Measurements from ENCODE around the gene DEUP1. TPM values are rescaled to one million over a fixed set of nuclear protein-coding genes. Genes with fewer than 3 reads are reported as not detected.

The DEUP1 gene
- total RNA-seq, 1 donor from 2014 or later: 0.41 TPM

DNA sequence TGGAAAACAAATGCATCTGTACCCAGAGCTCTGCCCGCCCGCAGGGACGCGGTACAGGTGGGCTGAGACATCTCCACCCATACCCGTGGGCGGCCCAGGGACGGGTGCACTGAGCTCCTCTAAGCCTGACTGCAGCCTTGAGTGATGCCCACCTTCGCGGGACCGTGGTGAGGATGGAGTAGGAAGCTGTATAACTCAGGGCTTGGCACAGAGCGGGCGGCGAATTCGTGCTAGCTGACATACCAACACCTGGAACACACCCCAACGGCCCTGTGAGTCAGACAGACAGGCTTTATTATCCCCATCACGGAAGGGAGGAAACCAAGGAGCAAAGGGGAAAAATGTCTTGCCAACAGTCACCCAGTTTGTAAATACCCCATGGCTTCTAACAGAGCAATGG lies 150.7 kb downstream of the DEUP1 start:
- H3K27ac Mint-ChIP-seq (ENCODE audit: unreplicated experiment): no peak overlapping the region
- no peak for DNase-seq (ENCODE audit: low read depth)
- Histone ChIP-seq H2AFZ (ENCODE audit: low read depth, low read length) (no peak overlapping the region), H3K4me3 (ENCODE audit: insufficient read depth, low read depth, low read length) (no peak overlapping the region), H3K27me3 (ENCODE audit: insufficient read depth, low read length) (no peaks in the 10 kb centered on the region), H3K36me3 (ENCODE audit: insufficient read depth, low read length) (no peaks in the 10 kb centered on the region), H3K9me3 (ENCODE audit: insufficient read depth, low read depth, low read length) (no peaks in the 10 kb centered on the region), H4K20me1 (ENCODE audit: insufficient read depth, low read length) (peaks cover 24% of the 10 kb centered on the region), H3K27ac (ENCODE audit: low read depth, low read length) (no peak overlapping the region), H3K4me1 (ENCODE audit: insufficient read depth, low read length) (peaks cover 6% of the 10 kb centered on the region), H3K4me2 (ENCODE audit: low read length) (no peak overlapping the region), H3K79me2 (ENCODE audit: insufficient read depth, low read length) (no peaks in the 10 kb centered on the region), H3K9ac (ENCODE audit: low read length) (no peak overlapping the region)
- no peak for TF ChIP-seq EZH2 (IDR thresholded peaks at IDR 0.05; ENCODE audit: insufficient read depth, low read length)
- TF ChIP-seq, protein P1, sequence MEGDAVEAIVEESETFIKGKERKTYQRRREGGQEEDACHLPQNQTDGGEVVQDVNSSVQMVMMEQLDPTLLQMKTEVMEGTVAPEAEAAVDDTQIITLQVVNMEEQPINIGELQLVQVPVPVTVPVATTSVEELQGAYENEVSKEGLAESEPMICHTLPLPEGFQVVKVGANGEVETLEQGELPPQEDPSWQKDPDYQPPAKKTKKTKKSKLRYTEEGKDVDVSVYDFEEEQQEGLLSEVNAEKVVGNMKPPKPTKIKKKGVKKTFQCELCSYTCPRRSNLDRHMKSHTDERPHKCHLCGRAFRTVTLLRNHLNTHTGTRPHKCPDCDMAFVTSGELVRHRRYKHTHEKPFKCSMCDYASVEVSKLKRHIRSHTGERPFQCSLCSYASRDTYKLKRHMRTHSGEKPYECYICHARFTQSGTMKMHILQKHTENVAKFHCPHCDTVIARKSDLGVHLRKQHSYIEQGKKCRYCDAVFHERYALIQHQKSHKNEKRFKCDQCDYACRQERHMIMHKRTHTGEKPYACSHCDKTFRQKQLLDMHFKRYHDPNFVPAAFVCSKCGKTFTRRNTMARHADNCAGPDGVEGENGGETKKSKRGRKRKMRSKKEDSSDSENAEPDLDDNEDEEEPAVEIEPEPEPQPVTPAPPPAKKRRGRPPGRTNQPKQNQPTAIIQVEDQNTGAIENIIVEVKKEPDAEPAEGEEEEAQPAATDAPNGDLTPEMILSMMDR (IDR thresholded peaks at IDR 0.05; ENCODE audit: insufficient read depth, low read depth, low read length): no peak
- H3K4me1 Mint-ChIP-seq (ENCODE audit: low read depth, unreplicated experiment): peaks cover 15% of the 10 kb centered on the region
- H3K4me3 Mint-ChIP-seq (ENCODE audit: unreplicated experiment): no peak overlapping the region
- H3K9me3 Mint-ChIP-seq (ENCODE audit: unreplicated experiment): no peaks in the 10 kb centered on the region
- peaks cover 23% of the 10 kb centered on the region for H3K36me3 Mint-ChIP-seq (ENCODE audit: low read depth, unreplicated experiment)
- FAIRE-seq: no peak
- H3K27me3 Mint-ChIP-seq (ENCODE audit: low read depth, unreplicated experiment): no peaks in the 10 kb centered on the region

DNA sequence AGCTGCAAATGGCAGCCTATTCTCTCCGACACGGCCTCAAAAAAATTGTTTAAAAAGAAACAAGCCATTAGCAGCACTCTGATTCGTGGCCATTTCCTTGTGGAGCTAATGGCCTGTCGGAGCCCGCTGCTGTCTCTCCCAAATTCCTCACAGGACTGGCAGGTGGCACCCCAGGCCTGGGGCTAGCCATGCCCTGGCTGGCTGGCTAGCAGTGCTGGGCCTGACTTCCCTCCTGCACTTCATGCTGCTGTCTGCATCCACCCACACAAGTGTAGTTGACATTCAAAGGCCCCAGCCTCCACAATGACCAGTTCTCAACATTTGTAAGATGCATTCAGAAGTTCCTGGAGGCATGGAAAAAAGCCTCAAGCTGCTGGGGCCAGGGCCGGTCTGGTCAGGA lies 151.2 kb downstream of the DEUP1 start:
- H2AFZ ChIP-seq (ENCODE audit: low read depth, low read length): no peak overlapping the region
- TF ChIP-seq, protein P1 (IDR thresholded peaks at IDR 0.05; ENCODE audit: insufficient read depth, low read depth, low read length): no peak
- no peak for TF ChIP-seq EZH2 (IDR thresholded peaks at IDR 0.05; ENCODE audit: insufficient read depth, low read length)
- FAIRE-seq (no peak), DNase-seq (ENCODE audit: low read depth) (no peak)
- no peak overlapping the region for H3K4me3 ChIP-seq (ENCODE audit: insufficient read depth, low read depth, low read length)
- Mint-ChIP-seq H3K9me3 (ENCODE audit: unreplicated experiment) (no peaks in the 10 kb centered on the region), H3K36me3 (ENCODE audit: low read depth, unreplicated experiment) (peaks cover 23% of the 10 kb centered on the region), H3K27me3 (ENCODE audit: low read depth, unreplicated experiment) (no peaks in the 10 kb centered on the region), H3K4me3 (ENCODE audit: unreplicated experiment) (no peak overlapping the region), H3K4me1 (ENCODE audit: low read depth, unreplicated experiment) (peaks cover 15% of the 10 kb centered on the region), H3K27ac (ENCODE audit: unreplicated experiment) (no peak overlapping the region)
- peaks cover 27% of the 10 kb centered on the region for H4K20me1 ChIP-seq (ENCODE audit: insufficient read depth, low read length)
- H3K9ac ChIP-seq (ENCODE audit: low read length): no peak overlapping the region
- no peaks in the 10 kb centered on the region for H3K27me3 ChIP-seq (ENCODE audit: insufficient read depth, low read length)
- H3K27ac ChIP-seq (ENCODE audit: low read depth, low read length): no peak overlapping the region
- H3K4me1 ChIP-seq (ENCODE audit: insufficient read depth, low read length): peaks cover 6% of the 10 kb centered on the region
- H3K4me2 ChIP-seq (ENCODE audit: low read length): no peak overlapping the region
- no peaks in the 10 kb centered on the region for H3K36me3 ChIP-seq (ENCODE audit: insufficient read depth, low read length)
- H3K9me3 ChIP-seq (ENCODE audit: insufficient read depth, low read depth, low read length): no peaks in the 10 kb centered on the region
- no peaks in the 10 kb centered on the region for H3K79me2 ChIP-seq (ENCODE audit: insufficient read depth, low read length)

DNA sequence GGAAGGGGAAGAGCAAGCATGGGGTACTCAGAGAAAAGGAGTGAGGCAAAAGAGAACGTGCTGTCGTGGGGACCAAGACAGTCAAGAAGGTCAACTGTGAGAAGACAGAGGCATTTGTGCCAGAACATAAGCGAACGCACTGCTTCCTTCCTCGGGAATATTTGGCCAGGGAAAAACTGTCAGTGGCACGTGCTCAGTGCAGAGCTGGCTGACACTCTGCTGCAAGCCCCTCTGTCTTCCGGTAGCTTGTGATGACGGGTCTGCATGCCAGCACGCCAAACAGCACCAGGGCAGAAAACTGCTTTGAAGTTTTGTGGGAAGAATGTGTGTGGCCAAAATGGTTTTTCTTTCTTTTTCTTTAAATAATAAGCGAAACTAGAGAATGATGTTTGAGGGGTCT lies 152.0 kb downstream of the DEUP1 start:
- Histone ChIP-seq H3K9ac (ENCODE audit: low read length) (no peak overlapping the region), H4K20me1 (ENCODE audit: insufficient read depth, low read length) (peaks cover 27% of the 10 kb centered on the region), H3K9me3 (ENCODE audit: insufficient read depth, low read depth, low read length) (no peaks in the 10 kb centered on the region), H2AFZ (ENCODE audit: low read depth, low read length) (no peak overlapping the region), H3K36me3 (ENCODE audit: insufficient read depth, low read length) (no peaks in the 10 kb centered on the region), H3K4me3 (ENCODE audit: insufficient read depth, low read depth, low read length) (no peak overlapping the region), H3K27me3 (ENCODE audit: insufficient read depth, low read length) (no peaks in the 10 kb centered on the region), H3K27ac (ENCODE audit: low read depth, low read length) (no peak overlapping the region), H3K4me2 (ENCODE audit: low read length) (no peak overlapping the region), H3K4me1 (ENCODE audit: insufficient read depth, low read length) (no peaks in the 10 kb centered on the region), H3K79me2 (ENCODE audit: insufficient read depth, low read length) (no peaks in the 10 kb centered on the region)
- H3K9me3 Mint-ChIP-seq (ENCODE audit: unreplicated experiment): no peaks in the 10 kb centered on the region
- H3K36me3 Mint-ChIP-seq (ENCODE audit: low read depth, unreplicated experiment): peaks cover 23% of the 10 kb centered on the region
- H3K4me1 Mint-ChIP-seq (ENCODE audit: low read depth, unreplicated experiment): peaks cover 15% of the 10 kb centered on the region
- DNase-seq (ENCODE audit: low read depth) (no peak), FAIRE-seq (no peak)
- no peak overlapping the region for H3K27ac Mint-ChIP-seq (ENCODE audit: unreplicated experiment)
- TF ChIP-seq, protein P1 (IDR thresholded peaks at IDR 0.05; ENCODE audit: insufficient read depth, low read depth, low read length): no peak
- TF ChIP-seq EZH2 (IDR thresholded peaks at IDR 0.05; ENCODE audit: insufficient read depth, low read length): no peak
- H3K27me3 Mint-ChIP-seq (ENCODE audit: low read depth, unreplicated experiment): no peaks in the 10 kb centered on the region
- H3K4me3 Mint-ChIP-seq (ENCODE audit: unreplicated experiment): no peak overlapping the region
